ENCODE measurements around the gene FADS2.

- TF ChIP-seq REST (IDR thresholded peaks at IDR 0.05; ENCODE audit: borderline replicate concordance): no peak
- TF ChIP-seq CTCF (IDR thresholded peaks at IDR 0.05; ENCODE audit: poor library complexity, severe bottlenecking): no peak
- TF ChIP-seq EP300 (conservative IDR thresholded peaks at IDR 0.05; ENCODE audit: poor library complexity, severe bottlenecking): no peak
- TF ChIP-seq RAD21 (conservative IDR thresholded peaks at IDR 0.05): no peak
- no peak for TF ChIP-seq POLR2AphosphoS5 (IDR thresholded peaks at IDR 0.05)
- TF ChIP-seq EZH2 (IDR thresholded peaks at IDR 0.05; ENCODE audit: borderline replicate concordance, insufficient read depth, low read length, poor library complexity, severe bottlenecking): no peak
These were observed 76.5 kb downstream of the FADS2 start for GRCh38 chr11:61904539-61905048.
